Activated T-helper 1 cell treated with anti-CD3 and anti-CD28 coated beads, Interleukin-2, amount 50 U/mL, for 16 hours (primary cell): ENCODE measurements around the gene ZNF223.

Experiments used
- DNase-seq, 2 donors: peaks; one replicate each; pipeline ENCODE4 v3.0.0-alpha.2; 2020; ENCODE audit warnings: low read depth in 1 of 2, low spot score in 1 of 2

The ZNF223 gene

GRCh38 chr19:44071824-44072542 is 20.1 kb downstream of the ZNF223 start, which contains the start of gene ZNF284:
TSS of gene ZNF284 (plus strand) at chr19:44072159. CDS start at chr19:44076390, 4,231 bp downstream.
- peak; percentile 61 to 69 for DNase-seq

DNA sequence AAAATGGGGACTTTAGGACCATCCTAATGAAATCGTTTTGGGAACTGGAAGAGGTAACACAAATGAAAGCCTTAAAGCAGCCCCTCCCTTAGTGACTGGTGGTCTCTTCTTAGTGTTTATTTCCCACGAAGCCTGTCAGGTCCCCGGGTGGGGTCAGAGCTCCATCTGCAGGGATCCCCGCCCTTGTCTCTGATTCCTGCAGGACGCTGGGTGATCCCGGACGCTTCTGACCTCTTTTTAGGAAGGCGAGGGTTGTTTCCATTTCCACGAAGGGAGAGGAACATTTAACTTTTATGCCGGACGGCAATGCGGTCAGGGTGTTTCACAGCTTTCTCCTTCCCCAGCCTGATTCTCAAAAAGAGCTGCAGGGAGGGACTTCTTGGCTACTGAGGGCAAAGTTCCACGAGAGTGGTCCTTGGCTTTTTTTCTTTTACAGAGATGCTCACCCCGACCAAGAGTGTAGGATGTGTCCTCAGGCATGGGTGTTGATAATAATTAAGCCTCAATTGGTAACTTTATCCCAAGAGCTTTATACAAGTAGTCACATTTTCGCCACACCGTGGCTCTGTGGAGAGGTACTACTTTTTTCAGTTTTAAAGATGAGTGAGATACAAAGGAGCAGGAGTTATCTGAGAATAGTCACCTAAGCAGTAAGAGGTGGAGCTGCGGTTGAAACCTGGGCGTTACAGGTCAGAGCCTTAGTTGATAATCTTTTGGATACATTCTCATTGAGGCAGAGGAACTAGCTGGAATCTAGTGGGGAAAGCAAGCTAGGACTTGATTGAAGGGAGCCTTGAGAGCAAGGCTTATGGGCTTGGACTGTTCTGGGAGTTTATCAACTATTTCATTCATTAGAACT is 20.9 kb downstream of the ZNF223 start:
- no peak for DNase-seq

GRCh38 chr19:44076325-44076724 is 24.5 kb downstream of the ZNF223 start:
- no peak for DNase-seq

GRCh38 chr19:44092108-44092507 is 40.3 kb downstream of the ZNF223 start:
- no peak for DNase-seq

- DNase-seq, result peak; percentile 59 to 69
Measured at GRCh38 chr19:44093931-44094765, 42.3 kb downstream of the ZNF223 start, which contains the start of gene ZNF224. TSS of gene ZNF224 (plus strand) at chr19:44094361. CDS start at chr19:44097874, 3,513 bp downstream.

DNA sequence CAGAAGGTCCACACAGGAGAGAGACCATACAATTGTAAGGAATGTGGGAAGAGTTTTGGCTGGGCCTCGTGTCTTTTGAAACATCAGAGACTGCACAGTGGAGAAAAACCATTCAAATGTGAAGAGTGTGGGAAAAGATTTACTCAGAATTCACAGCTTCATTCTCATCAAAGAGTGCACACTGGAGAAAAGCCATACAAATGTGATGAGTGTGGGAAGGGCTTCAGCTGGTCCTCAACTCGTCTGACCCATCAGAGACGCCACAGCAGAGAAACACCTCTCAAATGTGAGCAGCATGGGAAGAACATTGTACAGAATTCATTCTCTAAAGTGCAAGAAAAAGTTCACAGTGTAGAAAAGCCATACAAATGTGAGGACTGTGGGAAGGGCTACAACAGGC is 55.9 kb downstream of the ZNF223 start:
- no peak for DNase-seq

- DNase-seq, result no peak
Measured at GRCh38 chr19:44109458-44109857, 57.6 kb downstream of the ZNF223 start.

GRCh38 chr19:44111910-44112463 is 60.2 kb downstream of the ZNF223 start:
- DNase-seq, result no peak

DNA sequence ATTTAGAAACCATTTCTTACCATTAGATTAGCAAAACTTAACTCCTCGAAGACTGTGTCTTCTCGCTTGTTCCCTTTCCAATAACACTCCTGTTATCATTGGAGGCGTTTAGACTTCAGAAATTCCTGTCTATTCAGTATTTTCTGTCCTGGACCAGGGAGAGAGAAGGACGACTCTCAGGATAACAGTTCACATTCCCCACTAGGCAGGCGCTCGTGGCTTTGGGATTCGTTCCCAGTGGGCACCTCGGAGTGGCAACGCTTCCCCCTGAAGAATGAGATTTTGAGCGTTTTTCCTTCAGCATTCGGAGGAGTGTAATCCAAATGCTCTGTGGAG is 60.9 kb downstream of the ZNF223 start:
- DNase-seq, result no peak

DNA sequence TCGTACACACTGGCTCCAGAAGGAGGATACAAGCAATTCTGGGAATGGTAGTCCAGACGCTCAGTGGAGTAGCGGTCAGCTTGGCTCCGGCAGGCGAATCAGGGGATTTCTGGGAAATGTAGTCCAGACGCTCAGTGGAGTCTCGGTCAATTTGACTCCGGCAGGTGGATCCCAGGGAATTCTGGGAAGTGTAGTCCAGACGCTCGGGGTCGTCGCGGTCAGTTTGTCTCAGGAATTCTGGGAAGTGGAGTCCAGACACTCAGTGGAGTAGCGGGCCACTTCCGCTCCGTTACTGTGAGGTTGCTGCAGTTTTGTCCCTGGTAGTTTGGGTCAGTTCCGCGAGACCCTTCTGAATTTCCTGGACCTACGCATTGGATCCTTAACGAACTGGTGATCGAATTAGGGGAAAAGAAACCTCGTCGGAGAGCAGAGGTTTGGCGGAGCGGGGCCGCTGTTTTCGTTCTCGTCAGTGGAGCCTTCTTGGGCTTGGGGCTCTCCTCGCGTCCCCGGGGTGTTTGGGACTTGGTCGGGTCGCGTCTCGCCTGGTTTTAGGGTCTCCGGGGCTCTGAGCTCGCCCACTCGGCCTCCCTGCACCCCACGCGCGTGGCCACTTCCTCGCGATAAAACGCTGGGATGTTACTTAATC is 61.4 kb downstream of the ZNF223 start, which contains the start of gene ZNF225:
Gene ZNF225, plus strand, starts transcription at position 262 of the 646 bp plus-strand sequence. CDS start 2,429 bp downstream, outside the sequence.
- peak; percentile 56 to 71 for DNase-seq

DNA sequence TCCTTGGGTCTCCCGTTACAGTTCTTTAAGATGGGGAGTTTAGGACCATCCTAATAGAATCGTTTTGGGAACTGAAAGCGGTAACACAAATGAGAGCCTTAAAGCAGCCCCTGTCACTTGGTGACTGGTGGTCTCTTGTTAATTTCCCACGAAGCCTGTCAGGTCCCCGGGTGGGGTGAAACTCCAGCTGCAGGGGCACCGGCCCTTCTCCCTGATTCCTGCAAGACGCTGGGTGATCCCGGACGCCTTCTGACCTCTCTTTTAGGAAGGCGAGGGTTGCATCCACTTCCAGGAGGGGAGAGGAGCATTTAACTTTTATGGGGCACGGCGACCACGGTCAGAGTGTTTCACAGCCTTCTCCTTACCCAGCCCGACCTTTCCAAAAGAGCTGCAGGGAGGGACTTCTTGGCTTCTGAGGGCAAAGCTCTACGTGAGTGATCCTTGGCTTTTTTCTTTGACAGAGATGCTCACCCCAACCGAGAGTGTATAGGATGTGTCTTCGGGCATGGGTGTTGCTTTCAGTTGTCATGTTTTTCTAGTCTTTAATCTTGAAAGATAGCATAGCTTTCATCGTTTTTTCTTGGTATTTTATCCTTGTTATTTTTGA is 62.1 kb downstream of the ZNF223 start:
- DNase-seq, result no peak
